ENCODE results near the gene KRT36.

DNA sequence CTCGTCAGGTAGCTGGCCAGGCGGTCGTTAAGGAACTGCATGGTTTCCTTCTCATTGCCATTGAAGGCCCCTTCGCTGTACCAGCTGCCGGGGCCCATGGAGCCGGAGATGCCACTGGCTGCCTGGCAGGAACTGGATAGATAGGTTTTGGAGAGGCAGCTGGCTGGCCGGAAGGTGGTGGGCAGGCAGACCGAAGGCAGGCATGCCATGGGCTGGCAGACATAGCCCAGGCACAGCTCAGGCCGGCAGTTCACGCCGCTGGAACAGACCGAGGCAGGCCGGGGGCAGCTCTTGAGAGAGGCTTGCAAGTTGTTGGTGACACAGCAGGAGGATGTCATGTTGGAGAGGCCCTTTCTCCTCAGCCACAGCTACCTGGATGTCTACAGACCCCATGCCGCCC, 22.7 kb downstream of the KRT36 start, which contains the start of gene KRT32:
- TF ChIP-seq POLR2AphosphoS5 (IDR thresholded peaks at IDR 0.05; ENCODE audit: low read depth): no peak
- TF ChIP-seq EZH2 (IDR thresholded peaks at IDR 0.05; ENCODE audit: low read depth, unreplicated experiment): no peak
- TF ChIP-seq CTCF (conservative IDR thresholded peaks at IDR 0.05; ENCODE audit: low read depth in 2 of 2): no peak
- TF ChIP-seq EZH2phosphoT487 (IDR thresholded peaks at IDR 0.05; ENCODE audit: unreplicated experiment): no peak
